ENCODE data around the gene REPIN1. TPM values are rescaled to one million over a fixed set of nuclear protein-coding genes. Genes with fewer than 3 reads are reported as not detected.
A peak's percentile ranks its signal among the peaks of the same experiment; 100 is the strongest.

Gene REPIN1
- total and polyA plus RNA-seq, 9 of the 15 experiments (the other 6 are each of a cell fraction or from before 2014, with no cell fraction given): 8.1 to 283 (median 94.3) TPM

GRCh38 chr7:150322833-150323681 lies 45.6 kb upstream of the REPIN1 start, which contains the start of the genes ACTR3C and LRRC61 (continued):
- peak; percentile 69; the same call in 1 of the 2 replicates for TF ChIP-seq PURB (CRISPR knock-in tag; IDR thresholded peaks at IDR 0.05; ENCODE audit: low read depth)
- no peak for TF ChIP-seq POLR3A (IDR thresholded peaks at IDR 0.05; ENCODE audit: borderline replicate concordance, extremely low read depth, insufficient read depth, insufficient read length)
- TF ChIP-seq MYNN (IDR thresholded peaks at IDR 0.05): no peak; the same call in 1 of the 2 replicates
- no peak for TF ChIP-seq MYNN (CRISPR knock-in tag; IDR thresholded peaks at IDR 0.05)
- TF ChIP-seq EP400 (IDR thresholded peaks at IDR 0.05): peak; percentile 97
- no peak for TF ChIP-seq ZKSCAN3 (CRISPR knock-in tag; IDR thresholded peaks at IDR 0.05)
- peak; percentile 63; the same call in 1 of the 2 replicates for TF ChIP-seq BCL6 (CRISPR knock-in tag; IDR thresholded peaks at IDR 0.05)
- TF ChIP-seq SMARCA4 (IDR thresholded peaks at IDR 0.05): peak; percentile 70
- peak in 1 of 2 experiments; percentile 56; a peak in 1 of 4 replicates for TF ChIP-seq MLX (CRISPR knock-in tag; conservative IDR thresholded peaks at IDR 0.05)
- peak; percentile 69 to 88 for TF ChIP-seq AFF1 (IDR thresholded peaks at IDR 0.05; ENCODE audit: low read depth in 1 of 2, partially characterized antibody in 2 of 2)
- TF ChIP-seq DMBX1 (CRISPR knock-in tag; IDR thresholded peaks at IDR 0.05; ENCODE audit: borderline replicate concordance): peak; percentile 93
- TF ChIP-seq MTA1 (IDR thresholded peaks at IDR 0.05; ENCODE audit: borderline replicate concordance): peak; percentile 89
- peak; percentile 62; the same call in 1 of the 2 replicates for TF ChIP-seq ZNF23 (CRISPR knock-in tag; IDR thresholded peaks at IDR 0.05)
- TF ChIP-seq KDM4B (IDR thresholded peaks at IDR 0.05; ENCODE audit: borderline replicate concordance in 2 of 2, low read depth in 1 of 2): no peak
- TF ChIP-seq TRIM28 (IDR thresholded peaks at IDR 0.05): peak; percentile 82; the same call in 1 of the 2 replicates
- peak; percentile 99 for TF ChIP-seq FOXP1 (CRISPR knock-in tag; IDR thresholded peaks at IDR 0.05)
- TF ChIP-seq, protein P1, sequence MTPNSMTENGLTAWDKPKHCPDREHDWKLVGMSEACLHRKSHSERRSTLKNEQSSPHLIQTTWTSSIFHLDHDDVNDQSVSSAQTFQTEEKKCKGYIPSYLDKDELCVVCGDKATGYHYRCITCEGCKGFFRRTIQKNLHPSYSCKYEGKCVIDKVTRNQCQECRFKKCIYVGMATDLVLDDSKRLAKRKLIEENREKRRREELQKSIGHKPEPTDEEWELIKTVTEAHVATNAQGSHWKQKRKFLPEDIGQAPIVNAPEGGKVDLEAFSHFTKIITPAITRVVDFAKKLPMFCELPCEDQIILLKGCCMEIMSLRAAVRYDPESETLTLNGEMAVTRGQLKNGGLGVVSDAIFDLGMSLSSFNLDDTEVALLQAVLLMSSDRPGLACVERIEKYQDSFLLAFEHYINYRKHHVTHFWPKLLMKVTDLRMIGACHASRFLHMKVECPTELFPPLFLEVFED (CRISPR knock-in tag; conservative IDR thresholded peaks at IDR 0.05): peak; percentile 69; the same call in 1 of the 2 replicates
- TF ChIP-seq HDGF (IDR thresholded peaks at IDR 0.05): peak; percentile 37; the same call in 1 of the 2 replicates
- TF ChIP-seq NFRKB (IDR thresholded peaks at IDR 0.05; ENCODE audit: low read depth): peak; percentile 98

Data from K562 (cell line).